Progenitor cell of endocrine pancreas (in vitro differentiated cells): ENCODE data around the gene ZNF692. TPM values are rescaled to one million over a fixed set of nuclear protein-coding genes. Genes with fewer than 3 reads are reported as not detected.

Experiments used
- DNase-seq: peaks from one replicate; pipeline ENCODE4 v3.0.0; 2021; ENCODE audit warnings: low spot score; ENCODE audit not compliant: unreplicated experiment
- H3K27ac Mint-ChIP-seq: 2 replicates; pipeline ENCODE4 v1.8.0; 2021; ENCODE audit warnings: mild to moderate bottlenecking, moderate library complexity, mixed read lengths
- H3K27me3 Mint-ChIP-seq: 2 replicates; pipeline ENCODE4 v1.8.0; 2021; ENCODE audit warnings: mixed read lengths
- H3K36me3 Mint-ChIP-seq: 2 replicates; pipeline ENCODE4 v1.8.0; 2022; ENCODE audit warnings: mixed read lengths; ENCODE audit not compliant: insufficient read depth
- H3K4me1 Mint-ChIP-seq: 2 replicates; pipeline ENCODE4 v1.8.0; 2021; ENCODE audit warnings: low read depth, mixed read lengths
- H3K4me3 Mint-ChIP-seq: 2 replicates; pipeline ENCODE4 v1.8.0; 2021; ENCODE audit warnings: low read depth, mild to moderate bottlenecking, moderate library complexity, mixed read lengths
- H3K9me3 Mint-ChIP-seq: 2 replicates; pipeline ENCODE4 v1.8.0; 2021; ENCODE audit warnings: low read depth, mixed read lengths
- total RNA-seq: library from RNA; stranded (reverse); gene quantifications from 2 replicates; pipeline ENCODE4 v1.2.1, GENCODE V29; 2021
- TF ChIP-seq, protein P1 (sequence below): fragments of 200-600 bp; sonication (generic); IDR thresholded peaks from one replicate; pipeline ENCODE4 v1.5.0; 2021; ENCODE audit warnings: antibody characterized with exemption, mild to moderate bottlenecking; ENCODE audit not compliant: unreplicated experiment

ZNF692 gene
- total RNA-seq, 1 donor from 2014 or later, result 109 TPM

DNA sequence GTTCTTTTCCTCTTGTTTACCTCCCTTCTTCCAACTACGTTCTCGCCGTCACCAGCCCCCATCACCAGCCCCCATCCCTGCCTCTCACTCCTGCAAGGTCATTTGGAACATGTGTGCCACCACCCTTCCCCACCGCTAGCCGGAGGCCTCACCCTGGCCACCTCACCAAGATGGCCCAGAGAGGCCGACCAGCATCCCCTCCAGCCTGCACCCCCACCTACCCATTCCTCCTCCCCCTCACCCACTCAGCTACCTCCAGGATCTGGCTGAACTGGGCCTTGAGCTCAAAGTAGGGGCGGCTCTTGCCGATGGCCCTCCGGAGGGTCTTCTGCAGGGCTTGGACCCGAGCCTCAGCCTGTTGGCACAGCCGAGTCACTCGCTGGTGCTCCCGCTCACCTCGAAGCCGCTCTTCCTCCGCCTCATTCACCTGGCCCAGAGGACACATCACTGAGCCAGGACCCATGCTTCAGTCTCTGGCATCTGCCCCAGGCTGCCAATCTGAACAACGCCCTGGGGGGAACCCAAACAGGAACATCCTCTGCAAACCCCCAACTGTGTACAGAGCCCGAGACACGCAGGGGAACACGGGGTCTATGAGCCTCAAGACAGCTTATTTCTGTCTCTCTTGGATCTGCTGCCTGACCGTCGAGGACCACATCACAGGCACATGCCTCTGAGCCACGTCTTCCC is 46.0 kb downstream of the ZNF692 start:
- no peak for DNase-seq
- H3K9me3 Mint-ChIP-seq, result no peaks in the 10 kb centered on the region
- TF ChIP-seq, protein P1, sequence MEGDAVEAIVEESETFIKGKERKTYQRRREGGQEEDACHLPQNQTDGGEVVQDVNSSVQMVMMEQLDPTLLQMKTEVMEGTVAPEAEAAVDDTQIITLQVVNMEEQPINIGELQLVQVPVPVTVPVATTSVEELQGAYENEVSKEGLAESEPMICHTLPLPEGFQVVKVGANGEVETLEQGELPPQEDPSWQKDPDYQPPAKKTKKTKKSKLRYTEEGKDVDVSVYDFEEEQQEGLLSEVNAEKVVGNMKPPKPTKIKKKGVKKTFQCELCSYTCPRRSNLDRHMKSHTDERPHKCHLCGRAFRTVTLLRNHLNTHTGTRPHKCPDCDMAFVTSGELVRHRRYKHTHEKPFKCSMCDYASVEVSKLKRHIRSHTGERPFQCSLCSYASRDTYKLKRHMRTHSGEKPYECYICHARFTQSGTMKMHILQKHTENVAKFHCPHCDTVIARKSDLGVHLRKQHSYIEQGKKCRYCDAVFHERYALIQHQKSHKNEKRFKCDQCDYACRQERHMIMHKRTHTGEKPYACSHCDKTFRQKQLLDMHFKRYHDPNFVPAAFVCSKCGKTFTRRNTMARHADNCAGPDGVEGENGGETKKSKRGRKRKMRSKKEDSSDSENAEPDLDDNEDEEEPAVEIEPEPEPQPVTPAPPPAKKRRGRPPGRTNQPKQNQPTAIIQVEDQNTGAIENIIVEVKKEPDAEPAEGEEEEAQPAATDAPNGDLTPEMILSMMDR, result no peak
- H3K4me1 Mint-ChIP-seq, result no peaks in the 10 kb centered on the region
- no peak overlapping the region for H3K27ac Mint-ChIP-seq
- no peak overlapping the region for H3K4me3 Mint-ChIP-seq
- peaks cover 20% of the 10 kb centered on the region for H3K36me3 Mint-ChIP-seq
- no peaks in the 10 kb centered on the region for H3K27me3 Mint-ChIP-seq

DNA sequence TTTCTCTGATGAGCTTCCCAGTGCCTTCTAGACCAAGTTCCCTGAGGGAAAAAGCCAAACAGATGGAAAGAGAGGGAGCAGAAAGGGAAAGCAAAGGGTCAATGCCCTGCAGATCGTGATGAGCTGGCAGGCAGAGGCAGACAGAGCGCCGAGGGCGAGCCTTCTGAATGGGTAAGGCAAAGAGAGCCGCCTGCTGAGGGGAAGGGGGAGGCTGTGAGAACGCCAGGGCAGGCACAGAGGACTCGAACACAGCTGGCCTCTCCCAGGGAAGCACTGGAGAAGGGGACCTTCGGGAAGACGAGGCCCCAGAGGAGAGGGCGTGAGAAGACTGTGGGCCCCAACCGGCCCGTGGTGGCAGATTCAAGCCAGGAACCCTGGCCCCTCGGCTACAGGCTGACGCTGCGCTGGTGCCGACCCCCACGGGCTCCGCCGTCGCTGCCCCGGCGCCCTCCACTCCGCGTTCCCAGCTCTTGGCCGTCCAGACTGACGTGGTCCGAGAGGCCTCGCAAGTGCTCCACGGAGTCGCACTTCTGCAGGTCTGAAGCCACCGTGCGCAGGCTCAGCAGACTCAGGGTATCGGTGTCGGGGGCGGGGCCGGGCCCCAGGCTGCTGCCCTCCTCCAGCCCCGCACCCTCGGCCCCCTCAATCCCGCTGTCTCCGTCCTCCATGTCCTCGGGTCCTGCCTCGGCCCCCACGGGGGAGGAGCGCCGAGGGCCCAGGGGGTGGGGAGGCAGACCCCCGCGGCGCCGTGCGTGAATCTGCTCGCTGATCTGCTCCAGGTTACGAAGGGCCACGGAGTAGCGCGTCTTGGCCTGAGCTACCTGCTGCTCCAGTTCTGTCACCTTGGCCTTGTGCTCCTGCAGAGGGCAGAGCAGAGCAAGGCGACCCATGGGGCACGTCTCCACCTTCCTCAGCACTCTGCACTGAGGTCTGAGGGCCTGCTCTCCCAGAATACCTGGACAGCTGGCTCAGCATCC is 47.1 kb downstream of the ZNF692 start:
- H3K36me3 Mint-ChIP-seq, result peaks cover 20% of the 10 kb centered on the region
- H3K9me3 Mint-ChIP-seq, result no peaks in the 10 kb centered on the region
- H3K4me1 Mint-ChIP-seq, result no peaks in the 10 kb centered on the region
- no peak overlapping the region for H3K4me3 Mint-ChIP-seq
- TF ChIP-seq, protein P1, result no peak
- no peak for DNase-seq
- no peaks in the 10 kb centered on the region for H3K27me3 Mint-ChIP-seq
- H3K27ac Mint-ChIP-seq, result peak overlapping the region; percentile 77

DNA sequence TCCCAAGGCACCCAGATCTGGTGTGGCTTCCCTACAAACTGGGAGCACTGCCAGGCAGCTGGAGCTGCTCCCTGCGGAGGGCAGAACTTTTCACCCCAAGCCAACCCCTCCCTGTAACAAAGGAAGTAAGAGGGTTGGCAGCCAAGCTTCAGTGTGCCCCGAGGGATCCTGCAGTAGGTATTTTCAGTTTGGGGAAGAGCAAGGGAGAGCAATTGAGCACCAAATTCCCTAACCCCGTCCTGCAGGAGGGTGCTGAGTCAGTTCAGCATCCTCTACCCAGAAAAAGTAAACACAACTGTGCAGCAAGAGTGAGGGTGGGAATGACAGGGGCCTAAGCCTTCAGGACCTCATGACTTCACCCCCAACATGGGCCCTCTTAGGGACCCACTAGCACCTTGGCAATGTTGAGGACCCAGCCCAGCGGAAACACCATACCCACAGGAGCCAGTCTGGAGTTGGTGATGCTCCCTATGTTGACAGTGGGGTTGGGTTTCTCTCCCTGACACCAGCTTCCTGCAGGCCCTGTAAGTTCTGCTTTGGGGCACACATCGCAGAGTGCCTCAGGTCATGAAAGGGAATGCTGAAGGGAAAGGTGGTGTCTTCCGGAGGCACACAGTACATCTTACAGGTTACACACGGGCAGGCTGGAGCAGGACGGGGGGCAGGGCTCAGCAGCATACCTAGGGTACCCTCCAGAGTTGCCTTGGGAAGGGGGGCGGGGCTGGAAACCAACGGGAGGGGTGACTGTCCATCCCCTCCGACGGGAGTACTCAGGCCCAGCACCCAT is 48.0 kb downstream of the ZNF692 start:
- no peaks in the 10 kb centered on the region for H3K9me3 Mint-ChIP-seq
- H3K27ac Mint-ChIP-seq, result peak overlapping the region; percentile 77
- no peak for DNase-seq
- no peaks in the 10 kb centered on the region for H3K27me3 Mint-ChIP-seq
- peaks cover 1% of the 10 kb centered on the region for H3K4me1 Mint-ChIP-seq
- H3K4me3 Mint-ChIP-seq, result no peak overlapping the region
- TF ChIP-seq, protein P1, result no peak
- peaks cover 19% of the 10 kb centered on the region for H3K36me3 Mint-ChIP-seq

DNA sequence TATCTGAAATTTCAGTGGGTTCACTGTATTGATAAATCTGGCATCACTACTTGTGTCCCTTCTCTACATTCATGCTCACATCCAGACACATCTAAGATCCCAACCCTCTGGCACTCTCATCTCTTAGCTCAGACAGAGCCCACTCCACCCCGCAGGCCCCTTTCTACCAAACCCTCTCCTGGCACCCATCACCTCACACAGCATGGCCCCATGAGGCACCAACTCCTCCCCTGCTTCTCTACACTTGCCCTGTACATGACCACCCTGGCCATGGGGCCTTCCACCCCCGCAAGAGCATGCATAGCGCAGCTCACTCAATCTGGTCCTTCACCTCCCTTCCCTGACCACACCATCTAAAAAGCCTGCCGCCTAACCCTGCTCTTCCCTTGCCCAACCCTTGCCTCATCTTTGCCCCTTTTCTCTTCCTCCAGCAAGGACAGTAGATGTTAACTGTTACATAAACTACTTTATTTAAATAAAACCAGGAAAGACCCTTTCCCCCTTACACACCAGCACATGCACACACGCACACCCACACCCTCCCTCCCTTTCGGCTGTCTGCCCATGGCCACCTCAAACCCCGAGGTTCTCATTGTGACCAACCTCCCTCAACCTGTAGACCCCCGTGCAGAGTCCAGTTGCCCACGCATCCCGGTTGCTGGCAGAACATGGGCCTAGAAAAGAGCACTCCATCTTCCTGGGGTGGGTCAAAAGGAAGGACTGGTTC is 48.7 kb downstream of the ZNF692 start:
- no peak for DNase-seq
- Mint-ChIP-seq H3K4me3 (no peak overlapping the region), H3K9me3 (no peaks in the 10 kb centered on the region), H3K27ac (no peak overlapping the region), H3K36me3 (peaks cover 15% of the 10 kb centered on the region), H3K4me1 (peaks cover 4% of the 10 kb centered on the region), H3K27me3 (no peaks in the 10 kb centered on the region)
- TF ChIP-seq, protein P1, result no peak
